Measurements from ENCODE around the gene IFTAP.

The IFTAP gene

DNA sequence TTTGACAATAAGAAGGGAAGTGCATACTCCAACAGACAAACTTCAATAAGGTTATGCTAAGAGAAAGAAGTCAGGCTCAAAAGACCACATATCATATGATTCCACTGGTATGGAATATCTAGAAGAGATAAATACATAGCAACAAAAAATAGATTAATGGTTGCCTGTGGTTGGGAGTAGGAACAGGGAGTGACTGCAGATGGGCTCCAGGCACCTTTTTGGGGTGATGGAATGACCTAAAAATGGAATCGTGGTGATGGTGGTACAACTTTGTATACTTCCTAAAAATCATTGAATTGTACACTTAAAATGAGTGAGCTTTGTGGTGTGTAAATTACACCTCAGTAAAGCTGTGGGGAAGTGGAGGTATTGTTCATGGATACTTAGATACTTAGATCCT is 32.7 kb downstream of the IFTAP start:
- H3K27me3 ChIP-seq (ENCODE audit: insufficient read depth, insufficient read length), result no peaks in the 10 kb centered on the region
- H3K9ac ChIP-seq (ENCODE audit: insufficient read length, low read depth), result no peak overlapping the region
- no peak overlapping the region for H3K4me3 ChIP-seq (ENCODE audit: insufficient read length, low read depth)
- no peak for TF ChIP-seq SUZ12 (IDR thresholded peaks at IDR 0.05; ENCODE audit: extremely low read depth, insufficient read depth, insufficient read length)
- TF ChIP-seq ZNF274 (IDR thresholded peaks at IDR 0.05; ENCODE audit: low read depth, low read length), result no peak
- TF ChIP-seq YY1 (IDR thresholded peaks at IDR 0.05; ENCODE audit: insufficient read depth, insufficient read length), result no peak
- H3K4me1 ChIP-seq (ENCODE audit: insufficient read depth, insufficient read length), result no peaks in the 10 kb centered on the region
- DNase-seq (ENCODE audit: low read depth, low spot score), result no peak
- no peaks in the 10 kb centered on the region for H3K36me3 ChIP-seq (ENCODE audit: insufficient read depth, insufficient read length, low read length)
- H3K9me3 ChIP-seq (ENCODE audit: insufficient read depth, low read length), result no peaks in the 10 kb centered on the region

DNA sequence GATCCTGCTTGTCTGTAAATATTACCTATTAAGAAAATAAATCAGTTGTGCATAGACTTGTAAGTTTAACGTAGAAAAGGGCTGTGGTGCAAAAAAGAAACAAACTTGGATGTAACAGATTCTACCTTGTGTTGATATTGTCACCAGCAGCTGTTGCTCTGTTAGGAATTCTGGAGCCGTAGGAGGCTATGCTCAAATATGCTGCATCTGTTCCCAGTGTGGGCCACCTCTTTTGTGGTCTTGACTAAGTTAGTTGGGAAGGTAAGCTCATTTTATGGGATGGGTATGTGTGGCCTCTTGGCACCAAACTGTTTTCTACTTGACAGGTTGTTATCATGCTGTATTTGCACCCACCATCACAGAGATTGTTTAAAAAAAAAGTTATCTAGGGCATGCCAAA is 33.2 kb downstream of the IFTAP start:
- Histone ChIP-seq H3K4me3 (ENCODE audit: insufficient read length, low read depth) (no peak overlapping the region), H3K27me3 (ENCODE audit: insufficient read depth, insufficient read length) (no peaks in the 10 kb centered on the region), H3K9me3 (ENCODE audit: insufficient read depth, low read length) (no peaks in the 10 kb centered on the region), H3K36me3 (ENCODE audit: insufficient read depth, insufficient read length, low read length) (no peaks in the 10 kb centered on the region), H3K4me1 (ENCODE audit: insufficient read depth, insufficient read length) (no peaks in the 10 kb centered on the region), H3K9ac (ENCODE audit: insufficient read length, low read depth) (no peak overlapping the region)
- TF ChIP-seq YY1 (IDR thresholded peaks at IDR 0.05; ENCODE audit: insufficient read depth, insufficient read length), result no peak
- no peak for TF ChIP-seq ZNF274 (IDR thresholded peaks at IDR 0.05; ENCODE audit: low read depth, low read length)
- TF ChIP-seq SUZ12 (IDR thresholded peaks at IDR 0.05; ENCODE audit: extremely low read depth, insufficient read depth, insufficient read length), result no peak
- DNase-seq (ENCODE audit: low read depth, low spot score), result no peak

- Histone ChIP-seq H3K9ac (ENCODE audit: insufficient read length, low read depth) (no peak overlapping the region), H3K9me3 (ENCODE audit: insufficient read depth, low read length) (no peaks in the 10 kb centered on the region), H3K4me1 (ENCODE audit: insufficient read depth, insufficient read length) (no peaks in the 10 kb centered on the region), H3K4me3 (ENCODE audit: insufficient read length, low read depth) (no peak overlapping the region), H3K27me3 (ENCODE audit: insufficient read depth, insufficient read length) (no peaks in the 10 kb centered on the region), H3K36me3 (ENCODE audit: insufficient read depth, insufficient read length, low read length) (no peaks in the 10 kb centered on the region)
- no peak for DNase-seq (ENCODE audit: low read depth, low spot score)
- TF ChIP-seq ZNF274 (IDR thresholded peaks at IDR 0.05; ENCODE audit: low read depth, low read length) (no peak), SUZ12 (IDR thresholded peaks at IDR 0.05; ENCODE audit: extremely low read depth, insufficient read depth, insufficient read length) (no peak), YY1 (IDR thresholded peaks at IDR 0.05; ENCODE audit: insufficient read depth, insufficient read length) (no peak)
Measured at GRCh38 chr11:36628141-36628540, 33.8 kb downstream of the IFTAP start.

DNA sequence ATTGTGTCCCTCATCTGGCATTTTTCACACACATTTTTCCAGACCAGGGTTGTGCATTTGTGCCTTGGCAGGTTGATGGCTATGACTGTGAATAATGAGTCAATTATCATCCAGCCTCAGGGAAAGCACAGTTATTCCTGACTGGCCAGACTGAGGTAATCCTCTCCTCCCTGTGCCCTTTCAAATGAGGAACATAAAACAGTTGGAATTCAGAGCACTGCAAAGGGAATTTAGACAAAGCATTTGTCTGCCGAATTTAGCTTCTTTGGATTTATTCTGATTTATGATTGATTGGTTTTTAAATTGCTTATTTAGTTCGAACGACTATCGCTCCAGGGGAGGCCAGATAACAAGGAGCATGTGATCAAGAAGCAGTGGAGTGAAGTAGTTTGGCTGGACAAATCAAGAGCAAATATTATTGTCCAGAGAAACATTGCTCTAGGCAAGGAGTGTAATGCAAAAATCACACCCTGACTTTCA is 34.5 kb downstream of the IFTAP start:
- H3K36me3 ChIP-seq (ENCODE audit: insufficient read depth, insufficient read length, low read length), result no peaks in the 10 kb centered on the region
- TF ChIP-seq YY1 (IDR thresholded peaks at IDR 0.05; ENCODE audit: insufficient read depth, insufficient read length) (no peak), ZNF274 (IDR thresholded peaks at IDR 0.05; ENCODE audit: low read depth, low read length) (no peak), SUZ12 (IDR thresholded peaks at IDR 0.05; ENCODE audit: extremely low read depth, insufficient read depth, insufficient read length) (no peak)
- no peak for DNase-seq (ENCODE audit: low read depth, low spot score)
- no peak overlapping the region for H3K4me3 ChIP-seq (ENCODE audit: insufficient read length, low read depth)
- H3K9ac ChIP-seq (ENCODE audit: insufficient read length, low read depth), result no peak overlapping the region
- H3K27me3 ChIP-seq (ENCODE audit: insufficient read depth, insufficient read length), result no peaks in the 10 kb centered on the region
- no peaks in the 10 kb centered on the region for H3K4me1 ChIP-seq (ENCODE audit: insufficient read depth, insufficient read length)
- no peaks in the 10 kb centered on the region for H3K9me3 ChIP-seq (ENCODE audit: insufficient read depth, low read length)

DNA sequence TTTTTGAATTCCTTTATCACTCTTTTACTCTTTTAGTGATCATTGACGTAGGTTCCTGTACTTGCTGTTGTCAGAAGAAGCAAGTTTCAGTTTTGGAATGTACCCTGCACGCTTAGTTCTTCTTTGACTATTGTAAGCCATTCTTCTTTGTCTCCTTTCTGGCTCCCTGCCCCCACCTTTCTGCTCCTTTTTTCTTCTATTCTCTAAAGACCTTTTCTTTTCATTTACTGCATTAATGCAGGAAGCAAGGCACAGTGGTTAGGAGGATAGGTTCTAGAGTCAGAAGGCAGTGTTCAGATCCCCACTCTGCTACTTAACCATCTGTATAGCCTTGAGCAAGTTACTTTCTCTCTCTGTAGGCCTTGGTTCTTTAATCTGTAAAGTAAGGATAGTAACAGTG is 37.5 kb downstream of the IFTAP start:
- no peaks in the 10 kb centered on the region for H3K9me3 ChIP-seq (ENCODE audit: insufficient read depth, low read length)
- H3K4me1 ChIP-seq (ENCODE audit: insufficient read depth, insufficient read length), result no peaks in the 10 kb centered on the region
- TF ChIP-seq YY1 (IDR thresholded peaks at IDR 0.05; ENCODE audit: insufficient read depth, insufficient read length) (no peak), SUZ12 (IDR thresholded peaks at IDR 0.05; ENCODE audit: extremely low read depth, insufficient read depth, insufficient read length) (no peak), ZNF274 (IDR thresholded peaks at IDR 0.05; ENCODE audit: low read depth, low read length) (no peak)
- DNase-seq (ENCODE audit: low read depth, low spot score), result no peak
- H3K36me3 ChIP-seq (ENCODE audit: insufficient read depth, insufficient read length, low read length), result no peaks in the 10 kb centered on the region
- no peak overlapping the region for H3K4me3 ChIP-seq (ENCODE audit: insufficient read length, low read depth)
- no peak overlapping the region for H3K9ac ChIP-seq (ENCODE audit: insufficient read length, low read depth)
- H3K27me3 ChIP-seq (ENCODE audit: insufficient read depth, insufficient read length), result no peaks in the 10 kb centered on the region

GRCh38 chr11:36635066-36635862 is 41.0 kb downstream of the IFTAP start:
- no peak for TF ChIP-seq SUZ12 (IDR thresholded peaks at IDR 0.05; ENCODE audit: extremely low read depth, insufficient read depth, insufficient read length)
- no peak for TF ChIP-seq YY1 (IDR thresholded peaks at IDR 0.05; ENCODE audit: insufficient read depth, insufficient read length)
- TF ChIP-seq ZNF274 (IDR thresholded peaks at IDR 0.05; ENCODE audit: low read depth, low read length), result no peak
- DNase-seq (ENCODE audit: low read depth, low spot score), result no peak
- Histone ChIP-seq H3K9ac (ENCODE audit: insufficient read length, low read depth) (no peak overlapping the region), H3K27me3 (ENCODE audit: insufficient read depth, insufficient read length) (no peaks in the 10 kb centered on the region), H3K9me3 (ENCODE audit: insufficient read depth, low read length) (no peaks in the 10 kb centered on the region), H3K36me3 (ENCODE audit: insufficient read depth, insufficient read length, low read length) (no peaks in the 10 kb centered on the region), H3K4me3 (ENCODE audit: insufficient read length, low read depth) (no peak overlapping the region), H3K4me1 (ENCODE audit: insufficient read depth, insufficient read length) (no peaks in the 10 kb centered on the region)

- TF ChIP-seq SUZ12 (IDR thresholded peaks at IDR 0.05; ENCODE audit: extremely low read depth, insufficient read depth, insufficient read length) (no peak), YY1 (IDR thresholded peaks at IDR 0.05; ENCODE audit: insufficient read depth, insufficient read length) (no peak), ZNF274 (IDR thresholded peaks at IDR 0.05; ENCODE audit: low read depth, low read length) (no peak)
- H3K27me3 ChIP-seq (ENCODE audit: insufficient read depth, insufficient read length), result no peaks in the 10 kb centered on the region
- H3K4me3 ChIP-seq (ENCODE audit: insufficient read length, low read depth), result no peak overlapping the region
- no peak for DNase-seq (ENCODE audit: low read depth, low spot score)
- H3K9ac ChIP-seq (ENCODE audit: insufficient read length, low read depth), result no peak overlapping the region
- H3K36me3 ChIP-seq (ENCODE audit: insufficient read depth, insufficient read length, low read length), result no peaks in the 10 kb centered on the region
- no peaks in the 10 kb centered on the region for H3K4me1 ChIP-seq (ENCODE audit: insufficient read depth, insufficient read length)
- H3K9me3 ChIP-seq (ENCODE audit: insufficient read depth, low read length), result no peaks in the 10 kb centered on the region
Measured at GRCh38 chr11:36638556-36638955, 44.3 kb downstream of the IFTAP start.

Measured in NT2/D1 (cell line).